Gastrocnemius medialis (tissue), 4 donors: ENCODE results near the gene RPL6.

Source experiments
- CTCF ChIP-seq, 5 experiments: fragments of 450-650 bp in 3 of 5; fragments of 200-600 bp in 2 of 5; sonication (generic) in 2 of 5; IDR thresholded peaks in 4 of 5; conservative IDR thresholded peaks in 1 of 5; 1 replicate in 4 of 5; 2 replicates in 1 of 5; pipeline ENCODE4 v1.5.1; 2016 to 2019; ENCODE audit warnings: antibody characterized with exemption in 5 of 5, mild to moderate bottlenecking in 3 of 5, moderate library complexity in 3 of 5
- POLR2A ChIP-seq, 2 donors: fragments of 450-650 bp; IDR thresholded peaks; one replicate each; pipeline ENCODE4 v1.6.1; 2017; ENCODE audit warnings: antibody characterized with exemption in 2 of 2, mild to moderate bottlenecking in 2 of 2, moderate library complexity in 2 of 2

- TF ChIP-seq CTCF (IDR thresholded peaks at IDR 0.05 in 4 of 5, conservative IDR thresholded peaks at IDR 0.05 in 1 of 5) (no peak), POLR2A (IDR thresholded peaks at IDR 0.05) (no peak)
Measured at GRCh38 chr12:112418273-112418607, 8.8 kb upstream of the RPL6 start.
